Measurements from ENCODE around the gene LYST.
"Not testable (repeated sequence)": the region's sequence is repeated elsewhere in the genome, so short reads cannot be mapped to it uniquely, and the experiment has no call there.

LYST gene

GRCh38 chr1:235625831-235626230, 240.9 kb downstream of the LYST start:
- DNase-seq, result no peak

GRCh38 chr1:235625340-235625739, 241.4 kb downstream of the LYST start:
- DNase-seq, result no peak

GRCh38 chr1:235624721-235625333, 241.9 kb downstream of the LYST start:
- DNase-seq, result no peak

GRCh38 chr1:235622936-235623779, 243.5 kb downstream of the LYST start:
- DNase-seq, result no peak

- DNase-seq, result not testable (repeated sequence)
Observed at GRCh38 chr1:235619149-235619548, 247.6 kb downstream of the LYST start.

- DNase-seq, result no peak
Observed at GRCh38 chr1:235617808-235618207, 248.9 kb downstream of the LYST start.

GRCh38 chr1:235617140-235617539, 249.6 kb downstream of the LYST start:
- DNase-seq, result no peak

GRCh38 chr1:235614442-235614954, 252.2 kb downstream of the LYST start:
- no peak for DNase-seq

GRCh38 chr1:235613602-235614001, 253.1 kb downstream of the LYST start:
- DNase-seq, result no peak

- no peak for DNase-seq
Observed at GRCh38 chr1:235612761-235613160, 253.9 kb downstream of the LYST start.
